Raji (cell line): Measurements from ENCODE around the gene FANCF.

Source experiments
- POLR2A ChIP-seq: IDR thresholded peaks from 2 replicates; pipeline ENCODE4 v1.6.1; 2011; ENCODE audit warnings: low read depth, low read length, control low read depth; ENCODE audit not compliant: insufficient read depth

FANCF gene

GRCh38 chr11:22625448-22626287, at the start of gene FANCF:
TSS of gene FANCF (minus strand) at chr11:22625823. CDS start at chr11:22625810, 13 bp downstream.
- peak; percentile 65 for TF ChIP-seq POLR2A

DNA sequence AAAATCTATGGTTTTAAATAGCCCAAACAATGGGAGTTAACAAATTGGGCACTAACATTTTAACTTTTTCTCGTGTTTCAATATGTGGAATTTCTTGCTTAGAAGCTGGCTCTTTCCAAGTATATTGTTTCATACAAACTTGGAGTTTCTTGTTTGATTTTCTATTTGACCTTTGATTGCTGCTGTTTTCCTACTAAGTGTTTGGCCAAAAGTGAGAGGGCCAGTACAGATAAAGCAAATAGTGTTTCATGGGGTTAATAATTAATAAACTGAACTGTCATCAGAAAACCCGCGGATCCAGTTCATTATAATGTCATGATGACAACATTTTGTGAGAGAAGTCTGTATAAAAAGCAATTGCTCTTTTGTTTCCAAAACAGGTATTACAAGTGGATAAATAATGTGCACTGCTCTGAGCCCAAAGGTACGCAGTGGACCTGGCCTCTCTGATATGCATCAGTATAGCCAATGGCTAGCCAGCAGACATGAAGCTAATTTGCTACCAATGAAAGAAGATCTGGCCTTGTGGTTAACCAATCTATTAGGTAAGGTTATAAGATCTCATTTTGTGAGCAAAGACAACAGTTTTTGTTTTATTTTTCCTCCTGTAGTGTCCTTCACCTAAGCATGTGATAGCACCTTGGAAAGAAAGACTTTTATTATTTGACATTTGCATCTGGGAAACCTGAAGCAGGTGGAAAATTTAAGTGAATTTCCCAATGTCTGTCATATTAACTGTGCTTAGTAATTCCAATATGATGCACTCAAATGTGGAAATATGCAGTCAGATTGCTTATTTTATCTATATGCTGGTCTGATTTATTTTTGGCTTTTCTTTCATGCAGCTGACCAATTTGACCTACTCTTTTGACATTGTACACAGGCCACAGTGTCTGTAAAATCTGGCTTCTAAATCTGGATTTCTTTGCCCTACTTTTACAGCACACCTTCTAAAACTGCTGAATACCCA, 49.1 kb upstream of the FANCF start:
- no peak for TF ChIP-seq POLR2A

DNA sequence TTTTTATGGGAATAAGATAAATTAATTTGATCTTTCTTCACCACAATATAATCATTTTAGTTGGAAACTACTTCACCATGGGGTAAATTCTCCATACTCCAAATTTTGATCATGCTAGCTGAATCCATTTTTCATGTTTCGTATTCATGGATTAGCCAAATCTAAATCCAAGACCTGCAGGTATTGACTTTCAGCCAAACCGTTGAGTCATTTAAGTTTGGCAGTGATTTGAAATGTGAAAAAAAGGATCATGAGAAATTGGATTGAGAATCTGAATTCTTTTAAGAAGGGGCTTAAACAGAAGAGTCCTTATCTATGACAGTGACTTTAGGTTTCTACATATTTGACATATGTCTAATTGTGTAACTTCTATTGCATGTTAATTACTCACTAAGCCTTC, 46.1 kb upstream of the FANCF start:
- no peak for TF ChIP-seq POLR2A

- TF ChIP-seq POLR2A, result no peak
Measured at GRCh38 chr11:22670830-22671229, 45.2 kb upstream of the FANCF start.

- no peak for TF ChIP-seq POLR2A
Measured at GRCh38 chr11:22669368-22669767, 43.7 kb upstream of the FANCF start.

DNA sequence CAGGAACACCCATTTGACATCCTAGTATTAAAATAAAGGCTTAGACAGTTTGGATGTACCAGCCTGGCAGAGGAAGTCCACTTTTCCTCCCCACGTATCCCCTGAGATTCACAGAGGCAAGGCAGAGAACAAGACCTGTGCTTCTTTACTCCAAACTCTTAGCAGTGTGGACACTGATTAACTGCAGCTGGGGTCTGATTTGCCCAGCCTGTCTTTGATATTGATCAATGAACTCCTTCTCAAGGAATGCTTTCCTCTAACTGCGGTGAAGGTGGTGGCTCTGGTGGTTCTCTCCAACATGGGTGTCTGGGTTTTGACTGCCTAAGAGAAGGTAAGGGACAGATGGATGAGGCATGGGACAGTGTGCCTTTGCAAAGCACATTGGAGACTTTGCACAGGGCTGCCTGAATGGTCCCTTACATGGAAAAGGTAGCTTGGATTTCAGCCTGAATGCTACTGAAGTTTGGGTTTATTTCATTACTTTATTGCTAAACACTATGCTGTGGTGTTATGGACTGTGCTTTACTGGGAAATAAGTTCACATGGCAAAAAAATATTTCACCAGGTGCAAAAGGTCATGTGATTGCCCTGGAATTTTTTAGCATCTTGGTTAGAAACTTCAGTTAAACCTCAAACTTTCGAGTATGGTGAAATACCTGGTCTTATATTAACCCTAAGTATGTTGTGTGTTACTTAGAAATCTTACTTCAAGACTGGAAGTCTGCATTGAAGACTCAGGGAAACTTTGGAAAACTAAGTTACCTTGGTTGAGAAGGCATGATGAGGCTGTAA, 42.6 kb upstream of the FANCF start:
- no peak for TF ChIP-seq POLR2A

GRCh38 chr11:22666688-22667439, 41.2 kb upstream of the FANCF start:
- TF ChIP-seq POLR2A, result no peak

DNA sequence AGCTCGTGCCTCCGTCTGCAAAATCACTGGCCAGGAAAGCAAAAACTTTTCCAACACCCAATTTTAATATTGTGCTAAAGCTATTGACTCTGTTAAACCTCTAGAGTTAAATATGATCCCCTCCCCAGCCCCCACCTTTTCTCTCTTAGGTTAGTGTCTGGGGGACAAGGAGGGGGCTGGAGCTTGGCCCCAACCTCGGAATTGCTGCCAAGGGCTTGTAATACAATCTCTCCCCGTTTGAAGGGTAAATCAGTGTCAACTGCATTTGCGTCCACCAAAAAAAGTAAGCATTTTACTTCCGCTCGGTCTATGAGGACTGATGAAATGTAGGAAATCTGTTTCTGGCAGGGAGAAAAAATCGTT, 40.7 kb upstream of the FANCF start, which contains the start of gene GAS2:
Gene GAS2 (plus strand): TSS at position 287 of the 363 bp plus-strand sequence. CDS start 8,259 bp downstream, outside the sequence.
- TF ChIP-seq POLR2A, result no peak

GRCh38 chr11:22659783-22660182, 34.2 kb upstream of the FANCF start:
- TF ChIP-seq POLR2A, result no peak

GRCh38 chr11:22657101-22657694, 31.6 kb upstream of the FANCF start:
- no peak for TF ChIP-seq POLR2A

GRCh38 chr11:22656130-22656529, 30.5 kb upstream of the FANCF start:
- no peak for TF ChIP-seq POLR2A

- no peak for TF ChIP-seq POLR2A
Measured at GRCh38 chr11:22641559-22641958, 15.9 kb upstream of the FANCF start.

DNA sequence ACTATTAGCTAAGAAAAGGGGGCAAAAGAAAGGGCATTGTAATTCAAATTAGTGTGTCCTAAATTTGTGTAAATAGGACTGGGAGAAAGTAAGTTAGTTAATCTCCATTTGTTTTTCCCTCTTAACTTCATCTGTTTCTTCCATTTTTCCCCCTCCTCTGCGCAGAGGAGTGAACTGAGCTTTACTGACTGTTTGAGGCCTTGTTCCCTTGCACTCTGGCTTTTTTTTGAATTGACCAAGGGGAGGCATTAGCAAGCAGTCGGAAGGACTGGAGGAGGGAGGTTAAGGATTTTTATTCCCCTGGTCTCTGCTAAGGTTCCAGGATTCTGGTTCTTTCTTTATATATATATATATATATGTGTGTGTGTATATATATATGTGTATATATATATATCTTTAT, 15.2 kb upstream of the FANCF start:
- no peak for TF ChIP-seq POLR2A

DNA sequence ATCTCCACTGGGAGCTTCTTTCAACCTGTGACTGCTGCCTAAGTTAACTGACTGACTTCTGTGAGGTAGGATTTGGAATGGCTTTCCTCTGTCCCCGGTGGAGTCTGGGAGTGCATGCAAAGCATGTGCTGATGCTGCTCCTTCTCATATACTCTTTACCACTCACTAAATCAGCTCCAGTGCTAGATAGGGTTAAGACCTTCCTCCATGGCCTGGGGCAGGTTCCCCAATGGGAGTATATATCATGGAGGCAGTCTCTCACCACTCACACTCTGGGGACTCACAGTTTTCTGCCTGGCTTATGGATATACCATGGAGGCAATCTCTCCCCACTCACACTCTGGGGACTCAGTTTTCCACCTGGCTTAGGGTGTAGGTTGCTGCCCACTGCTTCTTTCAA, 10.1 kb upstream of the FANCF start:
- no peak for TF ChIP-seq POLR2A
